ENCODE data around the gene SPOP. TPM values are rescaled to one million over a fixed set of nuclear protein-coding genes. Genes with fewer than 3 reads are reported as not detected.
"Not testable (repeated sequence)": the region's sequence is repeated elsewhere in the genome, so short reads cannot be mapped to it uniquely, and the experiment has no call there.

Gene SPOP
- total RNA-seq, 1 experiment from 2014 or later: 53.4 TPM

- H3K9me3 ChIP-seq (ENCODE audit: low read depth, low read length, poor library complexity, severe bottlenecking): no peaks in the 10 kb centered on the region
- intact Hi-C loops (cut with micrococcal nuclease; ENCODE audit: unreplicated experiment): no loop called here
- no peaks in the 10 kb centered on the region for H3K27me3 ChIP-seq (replicated peaks; ENCODE audit: insufficient read depth, low read depth, low read length, poor library complexity)
- CTCF ChIA-PET: no interaction called here
- H3K27ac ChIP-seq (ENCODE audit: low read depth, low read length, poor library complexity, severe bottlenecking): no peak overlapping the region
- TF ChIP-seq, protein P1, sequence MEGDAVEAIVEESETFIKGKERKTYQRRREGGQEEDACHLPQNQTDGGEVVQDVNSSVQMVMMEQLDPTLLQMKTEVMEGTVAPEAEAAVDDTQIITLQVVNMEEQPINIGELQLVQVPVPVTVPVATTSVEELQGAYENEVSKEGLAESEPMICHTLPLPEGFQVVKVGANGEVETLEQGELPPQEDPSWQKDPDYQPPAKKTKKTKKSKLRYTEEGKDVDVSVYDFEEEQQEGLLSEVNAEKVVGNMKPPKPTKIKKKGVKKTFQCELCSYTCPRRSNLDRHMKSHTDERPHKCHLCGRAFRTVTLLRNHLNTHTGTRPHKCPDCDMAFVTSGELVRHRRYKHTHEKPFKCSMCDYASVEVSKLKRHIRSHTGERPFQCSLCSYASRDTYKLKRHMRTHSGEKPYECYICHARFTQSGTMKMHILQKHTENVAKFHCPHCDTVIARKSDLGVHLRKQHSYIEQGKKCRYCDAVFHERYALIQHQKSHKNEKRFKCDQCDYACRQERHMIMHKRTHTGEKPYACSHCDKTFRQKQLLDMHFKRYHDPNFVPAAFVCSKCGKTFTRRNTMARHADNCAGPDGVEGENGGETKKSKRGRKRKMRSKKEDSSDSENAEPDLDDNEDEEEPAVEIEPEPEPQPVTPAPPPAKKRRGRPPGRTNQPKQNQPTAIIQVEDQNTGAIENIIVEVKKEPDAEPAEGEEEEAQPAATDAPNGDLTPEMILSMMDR (conservative IDR thresholded peaks at IDR 0.05; ENCODE audit: low read depth, low read length): no peak
- TF ChIP-seq EZH2 (IDR thresholded peaks at IDR 0.05; ENCODE audit: borderline replicate concordance, low read depth, low read length, poor library complexity, severe bottlenecking): no peak
- no peak overlapping the region for H3K4me3 ChIP-seq (ENCODE audit: low read depth, low read length, poor library complexity, severe bottlenecking)
- POLR2A ChIA-PET (ENCODE audit: low non-redundant PET): no interaction called here
- peaks cover 4% of the 10 kb centered on the region for H3K4me1 ChIP-seq (ENCODE audit: insufficient read depth, low read length, poor library complexity, severe bottlenecking)
- no TSS peak for BruUV-seq (replicated peaks)
- DNase-seq (ENCODE audit: low spot score): no peak
- H3K36me3 ChIP-seq (ENCODE audit: insufficient read depth, low read length, poor library complexity, severe bottlenecking): no peaks in the 10 kb centered on the region
These were observed 125.7 kb downstream of the SPOP start for GRCh38 chr17:49552070-49552751.

DNA sequence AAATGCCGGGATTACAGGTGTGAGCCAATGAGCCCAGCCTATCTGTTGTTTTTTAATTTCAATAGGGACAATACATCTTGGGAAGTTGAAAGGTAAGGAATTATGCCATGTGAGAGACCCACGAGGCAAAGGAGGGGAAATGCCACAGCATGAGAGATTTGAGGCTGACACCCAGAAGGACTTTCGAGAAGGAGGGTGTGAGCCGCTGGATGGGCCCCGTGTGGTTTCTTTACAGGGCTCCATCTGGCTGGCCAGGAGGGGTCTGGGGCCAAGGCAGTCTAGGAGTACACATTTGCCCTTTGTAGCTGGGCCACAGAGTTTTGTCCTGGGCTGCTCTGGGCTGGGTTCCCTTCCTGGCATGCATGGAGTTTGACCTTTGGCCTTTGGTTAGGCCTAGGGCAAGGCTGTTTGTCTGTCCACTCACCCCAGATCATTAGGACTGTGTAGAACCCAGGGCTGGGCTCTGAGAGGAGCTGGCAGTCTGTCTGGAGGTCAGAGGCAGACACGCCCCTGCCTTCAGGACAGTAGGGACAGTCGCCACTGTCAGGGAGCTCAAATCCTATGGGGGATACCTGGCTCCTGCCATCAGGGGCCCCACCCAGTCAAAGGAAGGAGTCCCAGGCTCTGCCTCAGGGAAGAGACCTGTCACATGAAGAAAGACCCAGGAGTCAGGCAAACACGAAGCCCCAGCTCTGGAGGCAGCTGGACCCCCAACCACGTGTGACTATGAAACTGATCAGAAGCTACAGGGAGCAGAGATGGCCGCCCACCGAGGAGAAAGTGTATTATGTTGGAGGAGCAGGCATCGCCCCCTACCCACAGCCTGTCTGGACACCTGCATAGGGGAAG is 126.5 kb downstream of the SPOP start:
- H3K4me1 ChIP-seq (ENCODE audit: insufficient read depth, low read length, poor library complexity, severe bottlenecking): peaks cover 4% of the 10 kb centered on the region
- H3K36me3 ChIP-seq (ENCODE audit: insufficient read depth, low read length, poor library complexity, severe bottlenecking): no peaks in the 10 kb centered on the region
- no peak for TF ChIP-seq EZH2 (IDR thresholded peaks at IDR 0.05; ENCODE audit: borderline replicate concordance, low read depth, low read length, poor library complexity, severe bottlenecking)
- TF ChIP-seq, protein P1 (conservative IDR thresholded peaks at IDR 0.05; ENCODE audit: low read depth, low read length): no peak
- no peaks in the 10 kb centered on the region for H3K9me3 ChIP-seq (ENCODE audit: low read depth, low read length, poor library complexity, severe bottlenecking)
- H3K27ac ChIP-seq (ENCODE audit: low read depth, low read length, poor library complexity, severe bottlenecking): no peak overlapping the region
- ChIA-PET POLR2A (ENCODE audit: low non-redundant PET) (no interaction called here), CTCF (no interaction called here)
- no peak overlapping the region for H3K4me3 ChIP-seq (ENCODE audit: low read depth, low read length, poor library complexity, severe bottlenecking)
- intact Hi-C loops (cut with micrococcal nuclease; ENCODE audit: unreplicated experiment): no loop called here
- no peaks in the 10 kb centered on the region for H3K27me3 ChIP-seq (replicated peaks; ENCODE audit: insufficient read depth, low read depth, low read length, poor library complexity)
- DNase-seq (ENCODE audit: low spot score): no peak
- no TSS peak for BruUV-seq (replicated peaks)

DNA sequence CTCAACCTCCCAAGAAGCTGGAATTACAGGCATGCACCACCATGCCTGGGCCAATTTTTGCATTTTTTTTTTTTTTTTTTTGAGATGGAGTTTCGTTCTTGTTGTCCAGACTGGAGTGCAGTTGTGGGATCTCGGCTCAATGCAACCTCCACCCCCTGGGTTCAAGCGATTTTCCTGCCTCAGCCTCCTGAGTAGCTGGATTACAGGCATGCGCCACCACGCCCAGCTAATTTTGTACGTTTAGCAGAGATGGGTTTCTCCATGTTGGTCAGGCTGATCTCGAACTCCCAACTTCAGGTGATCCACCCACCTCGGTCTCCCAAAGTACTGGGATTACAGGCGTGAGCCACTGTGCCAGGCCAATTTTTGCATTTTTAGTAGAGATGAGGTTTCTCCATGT is 127.1 kb downstream of the SPOP start:
- H3K4me3 ChIP-seq (ENCODE audit: low read depth, low read length, poor library complexity, severe bottlenecking); POLR2A ChIA-PET (ENCODE audit: low non-redundant PET); H3K36me3 ChIP-seq (ENCODE audit: insufficient read depth, low read length, poor library complexity, severe bottlenecking); H3K4me1 ChIP-seq (ENCODE audit: insufficient read depth, low read length, poor library complexity, severe bottlenecking); DNase-seq (ENCODE audit: low spot score); H3K9me3 ChIP-seq (ENCODE audit: low read depth, low read length, poor library complexity, severe bottlenecking); CTCF ChIA-PET; H3K27ac ChIP-seq (ENCODE audit: low read depth, low read length, poor library complexity, severe bottlenecking); BruUV-seq (replicated peaks); H3K27me3 ChIP-seq (replicated peaks; ENCODE audit: insufficient read depth, low read depth, low read length, poor library complexity); intact Hi-C loops (cut with micrococcal nuclease; ENCODE audit: unreplicated experiment): not testable (repeated sequence)

Data from A673 (cell line).